NCI-H146 (cell line): ENCODE results near the gene CLEC7A.

Experiments
- DNase-seq: peaks from one replicate; lab custom pipeline; 2025; lab: John Stamatoyannopoulos, UW

CLEC7A gene

GRCh38 chr12:10140001-10140400, 10.0 kb upstream of the CLEC7A start:
- peak; percentile 46 for DNase-seq

DNA sequence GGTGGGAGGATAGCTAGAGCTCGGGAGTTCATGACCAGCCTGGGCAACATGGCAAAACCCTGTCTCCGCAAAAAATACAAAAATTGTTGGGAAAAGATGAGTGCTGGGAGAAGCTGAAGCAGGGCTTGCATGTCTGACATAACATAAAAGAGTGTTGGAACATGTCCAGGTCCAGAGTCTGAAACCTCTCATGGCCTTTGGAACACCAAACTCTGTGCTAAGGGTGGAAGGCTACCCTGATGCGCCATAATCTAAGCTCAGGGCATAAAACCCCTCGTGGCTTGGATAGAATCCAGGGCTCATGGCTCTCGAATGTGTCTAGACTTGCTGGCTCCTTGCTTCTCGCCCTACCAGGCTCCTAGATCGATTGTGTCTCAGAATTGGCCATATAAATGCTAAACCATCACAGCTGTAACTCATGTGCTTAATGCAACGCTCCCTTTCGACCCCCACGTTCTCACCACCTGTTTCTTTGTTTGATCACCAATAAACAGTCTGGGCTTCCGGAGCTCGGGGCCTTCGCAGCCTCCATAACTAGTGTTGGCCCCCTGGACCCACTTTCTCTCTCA, 6.7 kb upstream of the CLEC7A start:
- no peak for DNase-seq

- DNase-seq: no peak
Observed at GRCh38 chr12:10135126-10135525, 5.1 kb upstream of the CLEC7A start.

DNA sequence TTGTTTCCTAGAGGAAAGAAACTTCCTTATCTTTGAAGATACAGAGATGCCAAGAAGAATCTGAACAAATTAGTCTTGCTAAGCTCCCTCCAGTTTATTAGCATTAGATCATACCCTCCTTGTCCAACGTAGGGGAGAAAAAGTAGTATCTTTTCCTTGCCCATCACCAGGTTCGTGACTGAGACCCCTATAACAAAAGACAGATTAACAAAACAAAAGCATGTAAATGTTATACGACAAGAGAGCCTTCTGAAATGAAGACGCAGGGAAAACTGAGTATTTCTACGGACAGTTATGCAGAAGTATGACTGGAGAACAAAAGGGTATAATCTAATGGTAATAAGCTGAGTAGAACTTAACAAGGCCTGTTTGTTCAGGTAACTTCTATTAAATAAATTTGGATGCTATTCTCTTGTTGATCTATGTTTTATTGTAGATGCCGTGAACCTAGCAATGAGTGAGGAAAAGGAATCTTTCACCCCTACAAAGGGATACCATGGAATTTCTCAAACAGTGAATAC, 2.9 kb upstream of the CLEC7A start:
- DNase-seq: no peak

- DNase-seq: no peak
Observed at GRCh38 chr12:10131111-10131690, 1.2 kb upstream of the CLEC7A start.

GRCh38 chr12:10128687-10129086, 1.3 kb downstream of the CLEC7A start:
- DNase-seq: no peak

- DNase-seq: no peak
Observed at GRCh38 chr12:10126413-10126812, 3.6 kb downstream of the CLEC7A start.

- no peak for DNase-seq
Observed at GRCh38 chr12:10122689-10123088, 7.3 kb downstream of the CLEC7A start.

GRCh38 chr12:10121278-10121677, 8.7 kb downstream of the CLEC7A start:
- DNase-seq: no peak

GRCh38 chr12:10119066-10119465, 10.9 kb downstream of the CLEC7A start:
- no peak for DNase-seq

GRCh38 chr12:10115890-10116289, 14.1 kb downstream of the CLEC7A start:
- DNase-seq: peak; percentile 52

- DNase-seq: peak; percentile 36
Observed at GRCh38 chr12:10115311-10115710, 14.7 kb downstream of the CLEC7A start.

GRCh38 chr12:10113920-10114319, 16.1 kb downstream of the CLEC7A start:
- DNase-seq: no peak

- no peak for DNase-seq
Observed at GRCh38 chr12:10113075-10113474, 16.9 kb downstream of the CLEC7A start.

- DNase-seq: peak; percentile 81
Observed at GRCh38 chr12:10111451-10111850, 18.5 kb downstream of the CLEC7A start.

DNA sequence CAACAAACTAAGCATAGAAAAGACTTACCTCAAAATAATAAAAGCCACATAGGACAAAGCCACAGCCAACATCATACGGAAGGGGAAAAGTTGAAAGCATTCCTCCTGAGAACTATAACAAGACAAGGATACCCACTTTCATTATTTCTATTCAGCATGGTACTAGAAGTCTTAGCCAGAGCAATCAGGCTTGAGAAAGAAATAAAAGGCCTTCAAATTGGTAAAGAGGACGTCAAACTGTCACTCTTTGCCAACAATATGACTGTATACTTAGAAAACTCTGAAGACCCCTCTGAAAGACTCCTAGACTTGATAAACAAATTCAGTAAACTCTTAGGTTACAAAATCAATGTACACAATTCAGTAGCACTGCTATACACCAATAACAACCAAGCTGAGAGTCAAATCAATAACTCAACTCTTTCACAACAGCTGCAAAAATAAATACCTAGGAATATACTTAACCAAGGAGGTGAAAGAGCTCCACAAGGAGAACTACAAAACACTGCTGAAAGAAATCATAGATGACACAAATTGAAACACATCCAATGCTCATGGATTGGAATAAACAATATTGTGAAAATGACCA, 19.6 kb downstream of the CLEC7A start:
- no peak for DNase-seq

GRCh38 chr12:10102322-10102721, 27.7 kb downstream of the CLEC7A start:
- no peak for DNase-seq

DNA sequence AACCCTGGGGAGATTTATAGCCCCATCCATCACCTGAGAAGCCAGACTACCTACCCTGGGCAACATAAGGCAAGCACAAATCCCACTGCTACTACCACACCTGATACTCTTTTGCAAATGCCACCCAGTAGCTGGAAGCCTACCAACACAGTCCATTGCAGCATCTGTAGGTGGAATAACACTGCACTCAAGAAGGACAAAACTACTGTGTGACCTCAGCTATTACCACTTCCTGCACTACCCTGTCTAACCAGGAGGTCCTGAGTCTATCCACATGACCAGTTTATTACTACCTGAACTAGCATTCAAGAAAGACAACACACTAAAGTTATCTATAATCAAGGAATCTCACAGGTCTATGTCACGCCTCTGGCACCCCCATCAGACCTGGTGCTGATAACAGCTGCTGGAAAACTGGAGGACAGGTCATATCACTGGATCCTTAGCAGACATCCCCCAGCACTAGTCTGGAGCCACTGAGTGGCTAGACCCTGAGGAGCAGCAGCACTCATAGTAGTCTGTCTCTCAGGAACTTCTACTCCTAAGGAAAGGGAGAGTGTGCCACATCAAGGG, 28.3 kb downstream of the CLEC7A start:
- DNase-seq: no peak

GRCh38 chr12:10101042-10101579, 28.9 kb downstream of the CLEC7A start:
- no peak for DNase-seq

- DNase-seq: no peak
Observed at GRCh38 chr12:10098791-10099190, 31.2 kb downstream of the CLEC7A start, which contains the start of gene CLEC1A. Gene CLEC1A, minus strand, starts transcription at chr12:10098985. Its CDS starts 63 bp downstream, at chr12:10098922.

GRCh38 chr12:10097521-10097920, 32.5 kb downstream of the CLEC7A start:
- no peak for DNase-seq

DNA sequence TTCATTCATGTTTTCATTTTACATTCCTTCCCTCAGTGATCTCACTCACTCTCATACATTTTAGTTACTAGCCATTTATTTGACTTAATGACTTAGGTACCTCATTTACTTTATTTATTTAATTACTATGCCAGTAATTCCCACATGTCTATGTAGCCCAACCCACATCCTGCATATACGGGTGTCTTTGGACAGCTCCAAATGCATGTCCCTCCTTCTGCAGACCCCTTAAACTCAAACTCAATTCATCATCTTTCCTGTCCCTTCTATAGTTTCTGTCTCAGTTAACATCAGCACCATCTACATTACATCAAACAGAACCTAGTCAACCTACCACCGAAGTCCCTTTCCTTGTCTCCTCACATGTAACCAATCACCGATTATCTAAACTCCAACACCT, 34.0 kb downstream of the CLEC7A start:
- DNase-seq: no peak
